Bronchial epithelial cell (primary cell): Measurements from ENCODE around the gene PDSS2. TPM values are rescaled to one million over a fixed set of nuclear protein-coding genes. Genes with fewer than 3 reads are reported as not detected.
A peak's percentile ranks its signal among the peaks of the same experiment; 100 is the strongest.

Source experiments
- DNase-seq: peaks from one replicate; pipeline ENCODE4 v3.0.0-alpha.2; 2010; ENCODE audit warnings: low read depth
- FAIRE-seq: peaks from 2 replicates; lab custom pipeline; 2011; peaks lifted over from hg19 to GRCh38; lab: Jason Lieb, UNC
- H3K27me3 ChIP-seq: 2 replicates; pipeline ENCODE4 v1.5.1; 2011; ENCODE audit warnings: low read length; ENCODE audit not compliant: control insufficient read depth, insufficient read depth
- H3K36me3 ChIP-seq: 2 replicates; pipeline ENCODE4 v1.5.1; 2011; ENCODE audit warnings: low read length; ENCODE audit not compliant: control insufficient read depth, insufficient read depth
- H3K4me3 ChIP-seq: 2 replicates; pipeline ENCODE4 v1.5.1; 2011; ENCODE audit warnings: mild to moderate bottlenecking, low read depth, low read length, control low read depth
- CTCF ChIP-seq: IDR thresholded peaks from 2 replicates; pipeline ENCODE4 v1.5.1; 2011; ENCODE audit warnings: mild to moderate bottlenecking, moderate library complexity, low read length, control low read depth, inconsistent platforms; ENCODE audit not compliant: insufficient read depth, severe bottlenecking
- total RNA-seq: library from RNA; depleted of rRNA; stranded (reverse); fragments of >200 nt; gene quantifications from 2 replicates; pipeline ENCODE4 v1.2.1, GENCODE V29; 2014

PDSS2 gene
- total RNA-seq, 1 donor from 2014 or later, result 18.2 TPM

- Histone ChIP-seq H3K27me3 (no peaks in the 10 kb centered on the region), H3K4me3 (no peak overlapping the region), H3K36me3 (no peaks in the 10 kb centered on the region)
- no peak for TF ChIP-seq CTCF
- DNase-seq, result no peak
- no peak for FAIRE-seq
Observed at GRCh38 chr6:107448776-107449175, 10.6 kb downstream of the PDSS2 start.

GRCh38 chr6:107447663-107448216 lies 11.6 kb downstream of the PDSS2 start:
- no peak for FAIRE-seq
- Histone ChIP-seq H3K27me3 (no peaks in the 10 kb centered on the region), H3K36me3 (no peaks in the 10 kb centered on the region), H3K4me3 (no peak overlapping the region)
- TF ChIP-seq CTCF, result no peak
- no peak for DNase-seq

- FAIRE-seq (no peak), DNase-seq (no peak)
- no peaks in the 10 kb centered on the region for H3K27me3 ChIP-seq
- no peak overlapping the region for H3K4me3 ChIP-seq
- TF ChIP-seq CTCF, result no peak
- H3K36me3 ChIP-seq, result no peaks in the 10 kb centered on the region
Observed at GRCh38 chr6:107444277-107444676, 15.1 kb downstream of the PDSS2 start.

DNA sequence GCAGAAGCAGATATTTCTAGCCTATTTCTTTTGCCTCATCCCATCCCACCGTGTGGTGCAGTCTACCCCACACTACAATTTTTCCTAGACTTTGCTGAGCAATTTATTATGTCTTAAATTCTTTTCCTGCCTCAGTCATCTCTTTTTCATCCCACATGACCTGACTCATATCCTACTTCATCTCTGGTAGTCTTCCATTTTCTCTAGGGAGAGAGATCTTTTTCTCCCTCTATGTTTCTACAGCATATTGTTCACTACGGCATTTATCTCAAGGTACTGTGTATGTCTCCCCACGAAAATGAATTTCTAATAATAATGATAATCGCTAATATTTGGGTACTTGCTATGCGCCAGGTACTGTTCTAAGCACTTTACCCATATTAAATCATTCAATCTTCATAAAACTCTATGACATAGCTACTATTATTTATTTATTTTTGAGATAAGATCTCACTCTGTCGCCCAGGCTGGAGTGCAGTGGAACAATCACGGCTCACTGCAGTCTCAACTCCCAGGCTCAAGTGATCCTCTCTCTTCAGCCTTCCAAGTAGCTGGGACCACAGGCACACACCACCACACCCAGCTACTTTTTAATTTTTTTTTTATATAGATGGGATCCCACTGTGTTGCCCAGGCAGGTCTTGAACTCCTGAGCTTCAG lies 15.6 kb downstream of the PDSS2 start:
- H3K36me3 ChIP-seq, result no peaks in the 10 kb centered on the region
- H3K4me3 ChIP-seq, result no peak overlapping the region
- DNase-seq (peak; percentile 7), FAIRE-seq (no peak)
- H3K27me3 ChIP-seq, result no peaks in the 10 kb centered on the region
- TF ChIP-seq CTCF, result no peak

GRCh38 chr6:107442938-107443607 lies 16.3 kb downstream of the PDSS2 start:
- no peak for DNase-seq
- FAIRE-seq, result no peak
- Histone ChIP-seq H3K4me3 (no peak overlapping the region), H3K36me3 (no peaks in the 10 kb centered on the region), H3K27me3 (no peaks in the 10 kb centered on the region)
- no peak for TF ChIP-seq CTCF
